ENCODE measurements around the gene IYD. TPM values are rescaled to one million over a fixed set of nuclear protein-coding genes. Genes with fewer than 3 reads are reported as not detected.

Gene IYD
- total and polyA plus RNA-seq, 4 donors = 0.26 to 1.9 (median 0.77) TPM

GRCh38 chr6:150450918-150451317 is 82.1 kb downstream of the IYD start:
- Histone ChIP-seq H3K4me1 (ENCODE audit: control insufficient read depth in 5 of 5, insufficient read depth in 5 of 5, low read length in 5 of 5) (peaks cover 0 to 15% (median 8%) of the 10 kb centered on the region in 5 donors), H3K36me3 (ENCODE audit: control insufficient read depth in 4 of 4, insufficient read depth in 4 of 4, low read length in 4 of 4) (no peaks in the 10 kb centered on the region), H3K4me3 (no peak overlapping the region), H3K9me3 (ENCODE audit: control insufficient read depth in 4 of 4, insufficient read depth in 3 of 4, low read length in 3 of 4) (no peaks in the 10 kb centered on the region), H3K9ac (ENCODE audit: insufficient read depth in 1 of 2, low read length in 2 of 2) (no peak overlapping the region), H3K27ac (ENCODE audit: low read depth in 1 of 2, low read length in 1 of 2) (no peak overlapping the region), H3K27me3 (ENCODE audit: control insufficient read depth in 3 of 3, insufficient read depth in 3 of 3, low read length in 2 of 3) (no peaks in the 10 kb centered on the region)
- no peak for TF ChIP-seq CTCF (IDR thresholded peaks at IDR 0.05; ENCODE audit: control extremely low read depth, extremely low read depth)
- 96 to 99% methylated on average over 3 of the region's 3 CpGs for WGBS, 2 donors
- no peak for ATAC-seq (ENCODE audit: insufficient read depth, low FRiP score)
- no peak for DNase-seq

- Histone ChIP-seq H3K27ac (ENCODE audit: low read depth in 1 of 2, low read length in 1 of 2) (peak overlapping the region in 1 of 2 donors; percentile 29), H3K27me3 (ENCODE audit: control insufficient read depth in 3 of 3, insufficient read depth in 3 of 3, low read length in 2 of 3) (no peaks in the 10 kb centered on the region), H3K9me3 (ENCODE audit: control insufficient read depth in 4 of 4, insufficient read depth in 3 of 4, low read length in 3 of 4) (no peaks in the 10 kb centered on the region), H3K9ac (ENCODE audit: insufficient read depth in 1 of 2, low read length in 2 of 2) (no peak overlapping the region), H3K4me3 (no peak overlapping the region), H3K4me1 (ENCODE audit: control insufficient read depth in 5 of 5, insufficient read depth in 5 of 5, low read length in 5 of 5) (peaks cover 0 to 15% (median 8%) of the 10 kb centered on the region in 5 donors), H3K36me3 (ENCODE audit: control insufficient read depth in 4 of 4, insufficient read depth in 4 of 4, low read length in 4 of 4) (no peaks in the 10 kb centered on the region)
- DNase-seq (no peak), ATAC-seq (ENCODE audit: insufficient read depth, low FRiP score) (no peak)
- 89 to 92% methylated on average over 13 of the region's 13 CpGs for WGBS, 2 donors
- no peak for TF ChIP-seq CTCF (IDR thresholded peaks at IDR 0.05; ENCODE audit: control extremely low read depth, extremely low read depth)
Measured at GRCh38 chr6:150451807-150452427, 83.1 kb downstream of the IYD start.

GRCh38 chr6:150452428-150453243 is 83.8 kb downstream of the IYD start:
- no peak for TF ChIP-seq CTCF (IDR thresholded peaks at IDR 0.05; ENCODE audit: control extremely low read depth, extremely low read depth)
- Histone ChIP-seq H3K9ac (ENCODE audit: insufficient read depth in 1 of 2, low read length in 2 of 2) (no peak overlapping the region), H3K4me1 (ENCODE audit: control insufficient read depth in 5 of 5, insufficient read depth in 5 of 5, low read length in 5 of 5) (peaks cover 0 to 15% (median 8%) of the 10 kb centered on the region in 5 donors), H3K9me3 (ENCODE audit: control insufficient read depth in 4 of 4, insufficient read depth in 3 of 4, low read length in 3 of 4) (no peaks in the 10 kb centered on the region), H3K27me3 (ENCODE audit: control insufficient read depth in 3 of 3, insufficient read depth in 3 of 3, low read length in 2 of 3) (no peaks in the 10 kb centered on the region), H3K4me3 (no peak overlapping the region), H3K36me3 (ENCODE audit: control insufficient read depth in 4 of 4, insufficient read depth in 4 of 4, low read length in 4 of 4) (no peaks in the 10 kb centered on the region), H3K27ac (ENCODE audit: low read depth in 1 of 2, low read length in 1 of 2) (peak overlapping the region; percentile 1 to 29)
- ATAC-seq (ENCODE audit: insufficient read depth, low FRiP score) (peak; percentile 78), DNase-seq (peak; percentile 44 to 64 (median 50))
- WGBS, 2 donors = 64 to 78% methylated on average over 18 of the region's 18 CpGs

Measured in lung (tissue), 12 donors.